HG03469 (cell line): ENCODE data around the gene AQP12A.
"Not testable (repeated sequence)": the region's sequence is repeated elsewhere in the genome, so short reads cannot be mapped to it uniquely, and the experiment has no call there.

Experiments used
- ATAC-seq: cut with Tn5 transposase; IDR thresholded peaks from one replicate; pipeline ENCODE4 v1.9.1; 2021; ENCODE audit warnings: mild to moderate bottlenecking, moderate library complexity, moderate number of reproducible peaks; ENCODE audit not compliant: unreplicated experiment

AQP12A gene

DNA sequence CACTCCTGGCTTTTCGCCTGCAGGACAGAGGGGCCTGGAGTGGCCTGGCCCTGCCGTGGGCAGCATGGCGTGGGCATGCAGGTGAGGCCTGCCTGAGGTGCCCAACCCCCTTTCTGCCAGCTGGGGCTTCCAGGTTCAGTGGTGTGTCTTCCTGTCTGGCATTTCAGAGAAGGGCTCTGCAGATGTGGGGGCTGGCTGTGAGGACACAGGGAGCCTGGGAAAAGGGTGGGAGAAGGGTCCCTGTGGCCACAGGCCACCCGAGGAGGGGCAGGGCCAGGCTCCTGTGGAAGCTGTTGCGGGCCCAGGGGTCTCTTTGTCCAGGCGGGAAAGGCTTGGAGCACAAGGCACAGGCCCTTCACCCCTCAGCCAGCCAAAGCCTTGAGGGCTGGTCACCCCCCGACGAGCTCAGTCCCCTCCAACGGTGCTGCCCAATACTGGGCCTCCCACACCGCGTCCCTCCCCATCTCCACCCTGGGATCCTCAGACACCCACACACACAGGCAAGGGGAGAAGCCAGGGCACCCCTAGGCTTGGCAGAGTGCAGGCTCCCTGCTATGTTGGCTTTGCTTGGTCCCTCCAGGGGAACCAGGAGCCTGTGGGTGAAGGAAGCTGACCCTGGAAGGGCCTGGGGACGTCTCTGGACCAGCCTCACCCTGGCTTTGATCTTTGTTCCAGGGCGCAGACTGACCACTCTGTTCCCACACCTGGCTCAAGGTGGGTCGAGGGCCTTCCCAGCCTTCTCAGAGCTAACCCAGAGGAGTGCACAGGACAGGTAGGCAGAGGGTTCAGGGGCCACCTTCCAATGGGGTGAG is 3.7 kb upstream of the AQP12A start:
- ATAC-seq: no peak

GRCh38 chr2:240688553-240688919 is 3.1 kb upstream of the AQP12A start:
- ATAC-seq: no peak

- ATAC-seq: no peak
Measured at GRCh38 chr2:240689975-240690374, 1.7 kb upstream of the AQP12A start.

DNA sequence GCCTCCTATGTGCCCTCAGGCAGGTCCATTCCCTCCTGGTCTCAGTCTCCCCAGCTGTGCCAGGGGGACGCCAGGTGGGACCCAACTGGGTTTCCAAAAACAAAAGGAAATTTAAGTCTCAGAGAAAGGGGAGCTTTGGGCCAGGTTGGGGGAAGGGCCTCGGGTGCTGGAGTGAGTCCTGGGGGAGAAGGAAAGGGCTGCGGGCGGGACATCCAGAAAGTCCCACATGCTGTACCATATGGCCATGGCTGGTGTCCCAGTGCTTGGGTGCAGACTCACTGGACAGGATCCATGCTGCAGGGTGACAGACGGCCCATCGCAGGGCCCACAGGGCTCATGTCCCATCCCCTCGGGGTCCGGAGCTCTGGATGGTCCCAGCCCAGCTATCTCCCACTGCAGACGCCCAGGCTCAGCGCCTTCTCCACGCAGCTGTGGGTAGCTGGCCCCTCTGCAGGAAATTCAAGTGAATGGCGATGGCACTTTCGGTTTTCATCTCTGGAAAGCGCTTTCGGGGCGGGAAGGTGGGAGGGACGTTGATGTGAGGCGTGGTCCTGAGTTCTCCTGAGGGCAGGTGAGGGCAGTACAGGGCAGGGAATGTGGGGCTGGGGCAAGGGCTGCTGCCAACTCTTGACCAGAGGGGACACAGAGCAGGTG is 1.1 kb upstream of the AQP12A start:
- ATAC-seq: not testable (repeated sequence)

DNA sequence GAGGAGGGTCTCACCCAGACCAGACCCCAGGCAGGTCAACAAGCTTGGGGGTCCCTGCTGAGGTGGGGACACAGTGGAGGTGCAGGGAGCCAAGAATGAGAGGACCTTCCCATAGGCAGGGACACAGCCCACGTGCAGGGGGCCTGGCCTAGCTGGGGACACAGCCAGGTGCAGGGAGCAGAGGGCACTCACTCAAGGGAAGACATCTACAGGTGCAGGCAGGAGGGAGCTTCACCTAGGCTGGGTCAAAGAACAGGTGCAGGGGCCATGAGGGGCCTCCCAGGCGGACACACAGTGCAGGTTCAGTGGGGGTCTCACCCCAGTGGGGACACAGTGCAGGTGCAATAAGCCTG is 615 bp upstream of the AQP12A start:
- ATAC-seq: not testable (repeated sequence)

DNA sequence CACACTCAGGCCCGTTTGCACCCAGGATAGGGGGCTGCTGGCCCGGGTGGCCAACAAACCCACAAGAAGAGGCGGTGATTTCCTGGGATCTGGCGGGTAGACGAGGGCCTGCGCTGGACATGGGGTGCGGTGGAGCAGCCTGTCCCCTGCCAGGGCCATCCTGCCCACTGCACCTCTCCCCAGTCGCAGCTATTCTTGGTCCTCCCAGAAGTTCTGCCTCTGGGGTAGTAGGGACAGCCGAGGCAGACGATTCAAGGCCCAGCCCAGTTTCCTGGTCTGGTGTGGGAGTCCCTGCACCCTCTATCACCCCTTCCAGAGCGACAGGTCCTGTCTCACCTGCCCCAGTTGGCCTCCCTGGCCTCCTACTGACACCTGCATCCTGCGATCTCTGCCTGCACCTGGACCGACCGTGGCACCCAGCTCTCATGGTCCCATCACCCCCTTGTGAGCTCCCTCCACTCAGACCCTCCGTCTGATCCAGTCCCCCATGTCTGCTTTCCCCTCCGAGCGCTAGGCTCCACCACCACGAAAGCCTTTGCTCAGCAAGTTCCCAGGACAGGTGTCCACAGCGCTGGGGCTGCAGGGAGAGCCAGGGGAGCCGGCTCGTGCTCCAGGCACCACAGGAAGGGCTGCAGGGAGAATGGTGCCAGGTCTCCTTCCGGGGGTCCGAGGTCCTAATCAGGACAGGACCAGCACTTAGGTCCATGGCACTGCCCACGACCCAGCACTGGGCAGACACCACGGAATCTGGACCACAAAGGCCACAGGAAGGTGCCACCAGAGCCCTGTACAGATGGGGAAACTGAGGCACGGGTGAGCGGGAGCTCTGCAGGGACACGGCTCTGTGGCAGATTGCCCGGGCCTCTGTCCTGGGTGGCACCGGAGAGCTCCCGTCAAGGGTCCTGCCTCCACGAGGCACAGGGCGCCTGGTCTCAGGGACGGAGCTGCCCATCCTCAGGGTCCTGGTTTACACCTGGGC is 1.2 kb downstream of the AQP12A start:
- not testable (repeated sequence) for ATAC-seq

GRCh38 chr2:240694304-240694703 is 2.6 kb downstream of the AQP12A start:
- not testable (repeated sequence) for ATAC-seq

- not testable (repeated sequence) for ATAC-seq
Measured at GRCh38 chr2:240695593-240695992, 3.9 kb downstream of the AQP12A start.

DNA sequence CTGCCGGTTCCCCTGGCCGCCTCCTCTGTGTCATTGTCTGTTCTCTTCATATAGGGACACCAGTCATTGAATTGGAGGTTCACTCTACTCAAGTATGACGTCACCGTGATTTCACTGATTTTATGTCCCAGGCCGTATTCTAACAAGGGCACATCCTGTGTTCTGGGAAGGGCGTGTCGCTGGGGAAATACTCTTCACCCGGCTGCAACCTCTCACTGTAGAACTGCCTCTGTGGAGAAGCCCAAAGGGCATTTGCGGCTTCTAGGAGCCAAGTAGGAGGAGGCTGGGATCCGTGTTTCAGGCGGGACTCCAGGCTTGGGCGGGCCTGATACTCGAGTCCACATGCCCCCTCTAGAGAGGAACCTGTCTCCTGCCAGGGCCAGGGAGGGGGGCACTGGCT is 4.8 kb downstream of the AQP12A start:
- not testable (repeated sequence) for ATAC-seq

DNA sequence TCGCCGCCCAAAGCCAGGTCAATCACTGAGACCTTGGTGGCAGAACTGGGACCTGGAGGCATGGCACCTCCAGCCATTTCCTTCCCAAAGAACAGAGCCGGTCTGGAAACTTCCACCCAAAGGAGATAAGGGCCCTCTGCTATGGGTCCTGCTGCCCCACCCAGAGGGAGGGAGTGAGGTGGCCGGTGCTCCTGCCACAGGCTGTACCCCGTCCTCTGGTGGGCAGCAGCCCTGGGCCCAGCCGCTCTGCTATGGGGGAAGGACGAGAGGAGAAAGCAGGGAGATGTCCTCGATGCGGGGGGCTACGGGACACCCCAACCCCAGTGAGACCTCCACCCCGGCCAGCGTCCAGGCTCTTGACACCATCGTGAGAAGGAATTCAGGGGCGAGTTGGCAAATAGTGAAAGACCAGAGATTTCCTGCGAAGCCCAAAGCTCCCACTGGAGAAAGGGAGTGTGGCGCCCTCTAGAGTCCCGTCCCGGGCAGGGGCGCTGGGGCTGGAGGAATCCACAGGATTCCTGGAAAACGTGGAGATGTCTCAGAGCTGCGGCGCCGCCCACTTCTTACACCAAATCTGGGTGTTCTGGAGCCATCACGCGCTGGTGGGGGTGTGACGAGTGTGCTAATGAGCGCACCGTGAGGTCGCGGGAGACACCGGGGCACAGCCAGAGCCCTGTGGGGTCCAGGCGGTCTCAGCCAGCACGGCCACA is 7.3 kb downstream of the AQP12A start:
- not testable (repeated sequence) for ATAC-seq

DNA sequence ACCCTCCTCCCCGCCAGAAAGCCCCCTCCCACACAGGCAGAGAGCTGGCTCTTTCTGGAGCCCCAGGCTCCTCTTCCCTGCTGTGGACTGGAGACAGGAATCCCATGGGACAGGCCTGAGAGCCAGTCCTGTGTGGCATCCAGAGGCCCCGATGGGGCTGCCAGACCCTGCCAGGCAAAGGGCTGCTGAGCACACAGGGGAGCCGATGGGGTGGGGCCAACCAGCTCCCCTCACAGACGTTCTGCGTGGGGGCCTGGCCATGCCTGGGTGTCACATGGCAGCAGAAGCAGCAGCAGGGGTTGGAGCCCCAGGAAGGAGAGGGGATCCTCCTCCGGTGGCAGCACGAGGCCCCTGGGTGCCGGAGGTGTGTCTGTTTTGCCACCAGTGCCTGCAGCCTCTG is 8.2 kb downstream of the AQP12A start:
- not testable (repeated sequence) for ATAC-seq

GRCh38 chr2:240700616-240701015 is 8.9 kb downstream of the AQP12A start:
- ATAC-seq: not testable (repeated sequence)

- no peak for ATAC-seq
Measured at GRCh38 chr2:240701091-240701735, 9.5 kb downstream of the AQP12A start.

- no peak for ATAC-seq
Measured at GRCh38 chr2:240701736-240702639, 10.3 kb downstream of the AQP12A start.

GRCh38 chr2:240702640-240703011 is 11.0 kb downstream of the AQP12A start:
- ATAC-seq: no peak

DNA sequence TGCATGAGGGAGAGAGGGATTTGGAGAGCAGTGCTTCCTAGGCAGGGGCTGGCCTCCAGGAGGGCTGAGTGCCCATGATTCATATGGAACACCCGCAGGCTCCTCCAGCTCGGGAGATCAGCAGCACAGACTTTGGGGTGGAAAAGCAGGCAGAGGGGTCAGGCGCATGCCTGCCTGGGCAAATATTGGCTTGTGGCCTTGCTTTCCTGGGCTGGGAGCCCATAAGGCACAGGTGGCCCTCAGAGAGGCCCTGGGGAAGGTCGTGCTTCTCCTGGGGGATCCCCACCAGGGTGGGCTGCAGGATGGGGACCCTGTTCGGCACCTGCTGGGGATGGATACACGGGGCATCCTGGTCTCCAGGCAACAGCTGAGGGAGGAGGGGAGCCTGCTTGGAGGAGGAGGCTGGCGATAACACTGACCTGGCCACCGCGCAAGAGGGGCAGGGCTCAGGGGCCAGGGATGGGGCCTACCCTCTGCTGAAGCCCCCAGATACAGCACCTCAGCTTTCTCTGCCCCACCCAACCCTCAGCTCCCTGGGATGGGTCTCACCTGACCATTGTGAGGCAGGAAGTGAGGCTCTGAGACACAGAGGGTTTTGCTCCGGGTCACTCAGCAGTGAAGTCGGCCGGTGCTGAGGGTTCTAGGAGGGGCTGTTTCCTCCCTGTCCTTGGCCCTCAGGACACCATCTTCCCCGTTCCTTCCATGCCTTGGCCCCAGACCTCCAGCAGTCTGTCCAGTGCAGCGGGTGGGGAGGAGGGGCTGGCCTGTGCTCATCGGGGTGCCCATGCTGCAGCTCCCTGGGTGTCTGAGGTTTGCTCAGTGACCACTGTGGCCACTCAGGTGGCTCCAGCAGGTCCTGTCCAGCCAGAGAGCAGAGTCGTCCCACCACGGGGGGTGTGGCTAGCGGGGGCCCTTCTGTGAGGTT is 12.0 kb downstream of the AQP12A start:
- no peak for ATAC-seq

- ATAC-seq: no peak
Measured at GRCh38 chr2:240704651-240705050, 13.0 kb downstream of the AQP12A start.

- no peak for ATAC-seq
Measured at GRCh38 chr2:240705204-240705791, 13.6 kb downstream of the AQP12A start.
